HepG2 (cell line): ENCODE results near the gene PLEKHN1. TPM values are rescaled to one million over a fixed set of nuclear protein-coding genes. Genes with fewer than 3 reads are reported as not detected.
A peak's percentile ranks its signal among the peaks of the same experiment; 100 is the strongest.

Source experiments
- ARNT ChIP-seq: fragments of 450-650 bp; IDR thresholded peaks from 2 replicates; pipeline ENCODE4 v1.6.1; 2017
- ELF4 ChIP-seq: sonication (generic); formaldehyde crosslinking; IDR thresholded peaks from 2 replicates; pipeline ENCODE4 v1.5.0; 2020; ENCODE audit warnings: missing genetic modification reagents, mild to moderate bottlenecking, moderate library complexity, borderline replicate concordance
- FLYWCH1 ChIP-seq: sonication (generic); formaldehyde crosslinking; IDR thresholded peaks from 2 replicates; pipeline ENCODE4 v1.8.1; 2023; ENCODE audit warnings: mild to moderate bottlenecking, missing genetic modification reagents
- FOXA1 ChIP-seq, 2 experiments: fragments of 450-650 bp in 1 of 2; sonication (generic) in 1 of 2; formaldehyde crosslinking in 1 of 2; IDR thresholded peaks; 2 replicates each; pipeline versions ENCODE4 v1.4.0 to v1.6.1; 2016 to 2020; ENCODE audit warnings: missing genetic modification reagents in 1 of 2
- HCFC1 ChIP-seq: fragments of 150-350 bp; IDR thresholded peaks from 2 replicates; pipeline ENCODE4 v1.6.1; 2014; ENCODE audit warnings: low read depth, low read length
- HNF4A ChIP-seq: sonication (generic); formaldehyde crosslinking; IDR thresholded peaks from 2 replicates; pipeline ENCODE4 v1.4.0; 2020; ENCODE audit warnings: missing genetic modification reagents
- PHF20 ChIP-seq: sonication (generic); formaldehyde crosslinking; IDR thresholded peaks from 2 replicates; pipeline ENCODE4 v1.5.0; 2020; ENCODE audit warnings: mild to moderate bottlenecking, missing genetic modification reagents
- SATB2 ChIP-seq: sonication (generic); formaldehyde crosslinking; IDR thresholded peaks from 2 replicates; pipeline ENCODE4 v1.5.0; 2020; ENCODE audit warnings: missing genetic modification reagents
- SIX1 ChIP-seq: sonication (generic); formaldehyde crosslinking; IDR thresholded peaks from 2 replicates; pipeline ENCODE4 v1.4.0; 2020; ENCODE audit warnings: missing genetic modification reagents, borderline replicate concordance
- SNAI1 ChIP-seq: sonication (generic); formaldehyde crosslinking; IDR thresholded peaks from 2 replicates; pipeline ENCODE4 v1.5.0; 2020; ENCODE audit warnings: mild to moderate bottlenecking, missing genetic modification reagents, borderline replicate concordance
- TCF12 ChIP-seq, 2 experiments: fragments of 450-650 bp in 1 of 2; sonication (generic) in 1 of 2; formaldehyde crosslinking in 1 of 2; IDR thresholded peaks; 2 replicates each; pipeline versions ENCODE4 v1.6.1 to v1.8.0; 2017 to 2022; ENCODE audit warnings: antibody characterized with exemption in 1 of 2, mild to moderate bottlenecking in 1 of 2, missing genetic modification reagents in 1 of 2, moderate library complexity in 1 of 2
- THAP11 ChIP-seq: IDR thresholded peaks from 2 replicates; pipeline ENCODE4 v1.6.1; 2016; ENCODE audit warnings: missing biosample characterization, missing genetic modification reagents
- U2AF1 ChIP-seq: fragments of 200-400 bp; formaldehyde crosslinking; optimal IDR thresholded peaks from 2 replicates; pipeline ENCODE3; 2017; ENCODE audit warnings: mild to moderate bottlenecking, low read depth, low read length
- ZBTB7A ChIP-seq: sonication (generic); formaldehyde crosslinking; IDR thresholded peaks from 2 replicates; pipeline ENCODE4 v1.8.0; 2022; ENCODE audit warnings: mild to moderate bottlenecking, missing genetic modification reagents
- ZMAT3 ChIP-seq: sonication (generic); formaldehyde crosslinking; conservative IDR thresholded peaks from 2 replicates; pipeline ENCODE4 v1.7.0; 2021; ENCODE audit warnings: missing genetic modification reagents
- ZNF263 ChIP-seq: sonication (generic); formaldehyde crosslinking; IDR thresholded peaks from 2 replicates; pipeline ENCODE4 v1.4.0; 2020; ENCODE audit warnings: missing genetic modification reagents
- ZNF44 ChIP-seq: sonication (generic); formaldehyde crosslinking; IDR thresholded peaks from 2 replicates; pipeline ENCODE4 v1.5.1; 2020; ENCODE audit warnings: mild to moderate bottlenecking, missing genetic modification reagents
- ZNF510 ChIP-seq: sonication (generic); formaldehyde crosslinking; IDR thresholded peaks from 2 replicates; pipeline ENCODE4 v1.4.0; 2020; ENCODE audit warnings: low read depth, mild to moderate bottlenecking, missing genetic modification reagents
- ZNF550 ChIP-seq: sonication (generic); formaldehyde crosslinking; IDR thresholded peaks from 2 replicates; pipeline ENCODE4 v1.4.0; 2020; ENCODE audit warnings: mild to moderate bottlenecking, missing genetic modification reagents, borderline replicate concordance
- ZNF589 ChIP-seq: sonication (generic); formaldehyde crosslinking; conservative IDR thresholded peaks from 2 replicates; pipeline ENCODE4 v1.8.0; 2022; ENCODE audit warnings: mild to moderate bottlenecking, moderate library complexity, missing genetic modification reagents
- ZNF644 ChIP-seq: IDR thresholded peaks from 2 replicates; pipeline ENCODE4 v1.6.1; 2016; ENCODE audit warnings: low read depth
- ZSCAN22 ChIP-seq: sonication (generic); formaldehyde crosslinking; IDR thresholded peaks from 2 replicates; pipeline ENCODE4 v1.4.0; 2020; ENCODE audit warnings: mild to moderate bottlenecking, missing genetic modification reagents
- polyA plus RNA-seq, 8 experiments: library from polyadenylated mRNA; depleted of rRNA in 3 of 8; stranded (reverse) in 7 of 8; unstranded in 1 of 8; fragments of >200 nt; fragmentation: Illumina TruSeq in 4 of 8; extraction: Trizol in 4 of 8; gene quantifications; 2 replicates each; pipeline versions ENCODE4 v1.2.1 to v1.2.3, GENCODE V29; 2011 to 2016; ENCODE audit warnings: low read depth in 4 of 8, missing spikeins in 1 of 8, mixed read lengths in 1 of 8; ENCODE audit not compliant: insufficient read depth in 1 of 8
- total RNA-seq, 5 experiments: library from RNA; depleted of rRNA; stranded (reverse); fragments of >200 nt; fragmentation: Illumina TruSeq; extraction: Trizol; gene quantifications; 2 replicates each; pipeline ENCODE4 v1.2.3, GENCODE V29; 2016; ENCODE audit warnings: low read depth in 1 of 5
- TF ChIP-seq, protein P1 (sequence below): sonication (generic); formaldehyde crosslinking; IDR thresholded peaks from 2 replicates; pipeline ENCODE4 v1.8.0; 2023; ENCODE audit warnings: mild to moderate bottlenecking, missing genetic modification reagents

PLEKHN1 gene
- total and polyA plus RNA-seq, 2 of the 13 experiments (the other 11 are each of a cell fraction or from before 2014, with no cell fraction given) = 0.42 to 0.58 TPM

DNA sequence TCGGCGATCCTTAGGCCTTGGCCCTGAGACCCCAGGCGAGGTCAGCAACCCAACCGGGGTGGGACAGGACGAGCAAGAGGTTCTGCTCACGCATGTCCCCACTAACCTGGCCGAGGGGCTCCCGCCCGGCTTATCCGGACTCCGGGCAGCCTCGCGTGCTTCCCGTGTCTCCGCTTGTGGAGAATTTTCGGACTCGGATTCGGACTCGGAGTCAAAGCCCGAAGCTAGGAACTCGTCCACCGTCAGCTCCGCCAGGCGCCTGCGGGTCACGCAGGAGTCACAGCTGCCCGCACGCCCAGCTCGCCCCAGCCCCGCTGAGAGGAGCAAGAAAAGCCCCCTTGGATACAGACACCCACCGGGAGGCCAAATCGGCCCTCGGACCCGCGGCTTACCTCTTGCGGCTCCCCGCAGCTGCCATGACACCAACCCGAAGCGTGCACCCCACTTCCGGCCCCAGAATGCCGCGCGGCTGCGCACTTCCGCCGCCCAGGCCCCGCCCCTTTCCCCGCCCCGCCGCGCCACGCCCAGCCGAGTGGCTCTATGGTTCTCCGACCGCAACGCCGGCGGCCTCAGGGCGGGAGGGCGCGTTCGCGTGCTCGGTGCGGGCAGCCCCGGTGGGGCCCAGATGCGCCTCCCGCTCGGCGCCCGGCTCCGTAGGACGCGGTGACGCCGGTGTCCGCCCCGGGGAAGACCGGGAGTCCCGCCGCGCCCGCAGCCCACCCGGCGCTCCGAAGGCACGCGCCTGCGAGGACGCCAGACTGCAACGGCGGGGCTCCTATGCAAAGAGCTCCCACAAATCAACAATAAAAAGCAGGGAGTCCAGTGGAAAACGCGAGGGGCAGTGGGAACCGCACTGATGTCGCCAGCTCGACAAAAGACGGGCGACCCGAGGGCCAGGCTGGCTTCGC, 7.2 kb upstream of the PLEKHN1 start, which contains the start of gene NOC2L (continued):
- TF ChIP-seq TCF12 (IDR thresholded peaks at IDR 0.05) (no peak), TCF12 (CRISPR knock-in tag; IDR thresholded peaks at IDR 0.05) (no peak), ZNF644 (no peak), ZBTB7A (CRISPR knock-in tag) (no peak), PHF20 (peak; percentile 89), SNAI1 (no peak), HCFC1 (peak; percentile 45; the same call in 1 of the 2 replicates), ZNF263 (CRISPR knock-in tag) (no peak), ARNT (no peak), SIX1 (CRISPR knock-in tag) (no peak), ZMAT3 (no peak), ZSCAN22 (CRISPR knock-in tag) (no peak), ELF4 (CRISPR knock-in tag) (no peak), ZNF589 (CRISPR knock-in tag) (peak; percentile 41; the same call in 1 of the 2 replicates), HNF4A (CRISPR knock-in tag) (no peak), SATB2 (CRISPR knock-in tag) (no peak), ZNF550 (no peak), THAP11 (CRISPR knock-in tag) (peak; percentile 89), ZNF510 (CRISPR knock-in tag) (no peak; the same call in 1 of the 2 replicates), FOXA1 (IDR thresholded peaks at IDR 0.05) (no peak), FOXA1 (CRISPR knock-in tag; IDR thresholded peaks at IDR 0.05) (no peak), FLYWCH1 (CRISPR knock-in tag) (no peak), U2AF1 (no peak), ZNF44 (CRISPR knock-in tag) (no peak)
- TF ChIP-seq, protein P1, sequence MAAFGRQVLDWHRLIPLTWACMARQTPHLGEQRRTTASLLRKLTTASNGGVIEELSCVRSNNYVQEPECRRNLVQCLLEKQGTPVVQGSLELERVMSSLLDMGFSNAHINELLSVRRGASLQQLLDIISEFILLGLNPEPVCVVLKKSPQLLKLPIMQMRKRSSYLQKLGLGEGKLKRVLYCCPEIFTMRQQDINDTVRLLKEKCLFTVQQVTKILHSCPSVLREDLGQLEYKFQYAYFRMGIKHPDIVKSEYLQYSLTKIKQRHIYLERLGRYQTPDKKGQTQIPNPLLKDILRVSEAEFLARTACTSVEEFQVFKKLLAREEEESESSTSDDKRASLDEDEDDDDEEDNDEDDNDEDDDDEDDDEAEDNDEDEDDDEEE (CRISPR knock-in tag) = no peak
